ENCODE results near the gene ARVCF. TPM values are rescaled to one million over a fixed set of nuclear protein-coding genes. Genes with fewer than 3 reads are reported as not detected.
A peak's percentile ranks its signal among the peaks of the same experiment; 100 is the strongest.

ARVCF gene
- polyA plus RNA-seq, 1 donor from 2014 or later: 112 TPM

DNA sequence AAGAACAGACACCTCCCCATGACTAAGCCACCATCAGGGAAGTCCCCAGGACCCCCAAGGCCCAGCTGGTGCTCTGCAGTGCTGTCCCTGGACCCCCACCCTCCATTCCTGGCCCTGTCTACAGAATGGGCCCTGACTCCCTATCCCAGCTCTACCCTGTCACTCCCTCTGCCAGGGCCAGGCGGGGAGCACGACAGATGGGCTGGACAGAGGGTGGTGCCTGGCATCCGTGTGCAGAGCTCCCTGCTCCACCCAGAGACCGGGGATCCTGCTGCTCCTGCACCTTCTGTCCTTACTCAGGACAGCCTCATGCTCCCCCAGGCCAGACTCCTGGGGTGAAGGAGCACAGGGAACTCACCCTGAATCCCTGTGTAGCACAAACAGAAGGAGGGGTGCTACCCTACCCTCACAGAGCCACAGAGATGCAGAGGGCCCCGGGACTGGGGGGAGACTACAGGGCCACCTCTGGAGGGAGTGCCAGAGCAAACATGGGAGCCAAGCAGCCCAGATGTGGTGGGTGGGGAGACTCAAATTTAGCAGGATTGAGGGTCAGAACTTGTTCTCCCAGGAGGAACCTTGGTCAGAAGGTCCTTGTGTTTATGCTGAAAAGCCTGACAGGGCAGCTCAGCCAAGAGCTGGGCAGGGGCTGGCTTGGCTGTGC, 2.0 kb downstream of the ARVCF start:
- TF ChIP-seq REST (IDR thresholded peaks at IDR 0.05; ENCODE audit: borderline replicate concordance): no peak
- no peak for TF ChIP-seq TAF1 (IDR thresholded peaks at IDR 0.05; ENCODE audit: low read depth)
- no peak for TF ChIP-seq SMC3 (conservative IDR thresholded peaks at IDR 0.05; ENCODE audit: poor library complexity)
- TF ChIP-seq EP300 (conservative IDR thresholded peaks at IDR 0.05; ENCODE audit: poor library complexity, severe bottlenecking): no peak
- TF ChIP-seq CTCF (IDR thresholded peaks at IDR 0.05; ENCODE audit: poor library complexity, severe bottlenecking): no peak
- no peak for TF ChIP-seq MXI1 (conservative IDR thresholded peaks at IDR 0.05; ENCODE audit: poor library complexity, severe bottlenecking)
- no peak for TF ChIP-seq POLR2AphosphoS5 (IDR thresholded peaks at IDR 0.05)
- TF ChIP-seq RAD21 (conservative IDR thresholded peaks at IDR 0.05): no peak
- no peak for TF ChIP-seq EZH2 (IDR thresholded peaks at IDR 0.05; ENCODE audit: borderline replicate concordance, insufficient read depth, low read length, poor library complexity, severe bottlenecking)
- no peaks in the 10 kb centered on the region for H3K79me2 ChIP-seq (replicated peaks; ENCODE audit: insufficient read depth, low read length)
- H3K27me3 ChIP-seq (ENCODE audit: insufficient read depth, low read depth, low read length): peaks cover 20% of the 10 kb centered on the region
- no peak overlapping the region for H2AFZ ChIP-seq (ENCODE audit: low read depth, low read length)
- H3K9ac ChIP-seq (ENCODE audit: low read length): no peak overlapping the region
- no peaks in the 10 kb centered on the region for H3K9me3 ChIP-seq (ENCODE audit: low read length)
- no peak overlapping the region for H3K4me2 ChIP-seq (ENCODE audit: low read length)
- H4K20me1 ChIP-seq (ENCODE audit: insufficient read depth): no peaks in the 10 kb centered on the region
- no peak overlapping the region for H3K27ac ChIP-seq (ENCODE audit: low read length)
- peak overlapping the region; percentile 76 for H3K4me3 ChIP-seq (ENCODE audit: low read length)
- H3K9me2 ChIP-seq (ENCODE audit: insufficient read depth, low read length): no peaks in the 10 kb centered on the region
- H3K36me3 ChIP-seq (ENCODE audit: insufficient read depth, low read length): no peaks in the 10 kb centered on the region
- H3F3A ChIP-seq (ENCODE audit: insufficient read depth, low read length, poor library complexity, severe bottlenecking): no peaks in the 10 kb centered on the region

DNA sequence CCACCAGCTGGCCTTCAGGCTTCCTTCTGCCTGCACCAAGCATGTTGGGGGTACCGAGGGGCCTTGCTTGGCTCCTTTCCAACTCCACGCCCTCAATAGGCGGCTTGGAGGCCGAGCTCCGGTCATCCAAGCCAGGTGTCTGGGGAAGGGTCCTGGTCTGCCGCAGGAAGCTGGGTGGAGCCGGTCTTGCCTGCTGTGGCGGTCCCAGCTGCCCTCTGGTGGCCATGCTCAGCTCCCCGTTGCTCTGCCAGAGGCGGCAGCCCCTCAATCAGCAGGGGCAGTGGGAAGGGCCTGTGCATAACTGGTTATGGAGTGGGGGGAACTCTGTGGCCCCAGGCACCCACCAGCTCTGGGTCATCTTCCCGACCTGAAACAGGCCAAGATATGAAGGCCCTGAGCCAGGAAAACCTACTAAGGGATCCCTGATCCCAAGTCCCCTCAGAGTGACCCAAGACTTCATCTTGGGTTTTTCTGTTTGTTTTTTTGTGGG, 3.2 kb downstream of the ARVCF start:
- H3K27me3 ChIP-seq (ENCODE audit: insufficient read depth, low read depth, low read length): peaks cover 8% of the 10 kb centered on the region
- H3K4me2 ChIP-seq (ENCODE audit: low read length): no peak overlapping the region
- H3K9me3 ChIP-seq (ENCODE audit: low read length): no peaks in the 10 kb centered on the region
- no peaks in the 10 kb centered on the region for H3K79me2 ChIP-seq (replicated peaks; ENCODE audit: insufficient read depth, low read length)
- no peak overlapping the region for H3K4me3 ChIP-seq (ENCODE audit: low read length)
- TF ChIP-seq MXI1 (conservative IDR thresholded peaks at IDR 0.05; ENCODE audit: poor library complexity, severe bottlenecking) (no peak), EZH2 (IDR thresholded peaks at IDR 0.05; ENCODE audit: borderline replicate concordance, insufficient read depth, low read length, poor library complexity, severe bottlenecking) (no peak), EP300 (conservative IDR thresholded peaks at IDR 0.05; ENCODE audit: poor library complexity, severe bottlenecking) (no peak), POLR2AphosphoS5 (IDR thresholded peaks at IDR 0.05) (no peak), TAF1 (IDR thresholded peaks at IDR 0.05; ENCODE audit: low read depth) (no peak), CTCF (IDR thresholded peaks at IDR 0.05; ENCODE audit: poor library complexity, severe bottlenecking) (peak; percentile 60), RAD21 (conservative IDR thresholded peaks at IDR 0.05) (peak; percentile 56), SMC3 (conservative IDR thresholded peaks at IDR 0.05; ENCODE audit: poor library complexity) (peak; percentile 66), REST (IDR thresholded peaks at IDR 0.05; ENCODE audit: borderline replicate concordance) (no peak)
- H3K9ac ChIP-seq (ENCODE audit: low read length): no peak overlapping the region
- H2AFZ ChIP-seq (ENCODE audit: low read depth, low read length): no peak overlapping the region
- no peaks in the 10 kb centered on the region for H3F3A ChIP-seq (ENCODE audit: insufficient read depth, low read length, poor library complexity, severe bottlenecking)
- no peaks in the 10 kb centered on the region for H4K20me1 ChIP-seq (ENCODE audit: insufficient read depth)
- no peaks in the 10 kb centered on the region for H3K36me3 ChIP-seq (ENCODE audit: insufficient read depth, low read length)
- H3K27ac ChIP-seq (ENCODE audit: low read length): no peak overlapping the region
- H3K9me2 ChIP-seq (ENCODE audit: insufficient read depth, low read length): no peaks in the 10 kb centered on the region

Measured in neural cell (in vitro differentiated cells).